Retina (tissue), 1 donor: ENCODE data around the gene MAPK1.
"Not testable (repeated sequence)": the region's sequence is repeated elsewhere in the genome, so short reads cannot be mapped to it uniquely, and the experiment has no call there.

Source experiments
- DNase-seq: peaks from one replicate; pipeline ENCODE4 v3.0.0-alpha.2; 2016

The MAPK1 gene

DNA sequence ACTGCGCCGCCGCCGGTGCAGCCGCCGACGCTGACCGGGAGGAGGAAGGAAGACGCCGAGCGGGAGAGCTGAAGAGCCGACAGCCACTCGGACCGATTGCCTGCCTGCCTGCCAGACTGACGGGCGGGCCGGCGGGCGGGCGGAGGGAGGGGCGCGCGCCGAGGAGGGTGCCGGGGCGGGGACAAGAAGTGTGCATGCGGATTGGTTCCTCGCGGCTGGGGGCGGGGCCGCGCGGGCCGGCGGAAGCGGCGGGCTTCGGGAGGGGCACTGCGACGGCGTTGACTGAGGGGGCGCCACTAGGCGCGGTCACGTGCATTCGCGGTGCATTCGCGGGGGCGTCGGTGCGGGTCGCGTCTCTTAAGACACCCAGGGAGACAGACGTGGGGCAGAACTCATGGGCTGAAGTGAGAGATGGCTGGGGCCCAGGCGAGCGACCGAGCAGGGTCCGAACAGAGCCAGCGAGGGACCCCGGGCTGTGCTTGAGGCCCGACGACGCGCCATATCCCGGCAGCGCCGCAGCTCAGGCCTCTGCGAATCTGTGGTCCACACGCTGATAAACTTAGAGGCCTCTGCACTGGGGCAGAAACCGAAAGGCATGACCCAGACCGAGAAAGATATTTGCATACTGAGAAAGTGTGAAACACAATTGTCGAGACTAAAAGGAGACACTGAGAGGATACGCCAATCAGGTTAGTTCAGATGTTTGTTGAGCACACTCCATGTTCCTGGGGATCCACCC is at the start of gene MAPK1:
MAPK1 (minus strand) TSS at position 118 of the 739 bp plus-strand sequence. CDS start 205 bp downstream, outside the sequence.
- peak; percentile 93 for DNase-seq

DNA sequence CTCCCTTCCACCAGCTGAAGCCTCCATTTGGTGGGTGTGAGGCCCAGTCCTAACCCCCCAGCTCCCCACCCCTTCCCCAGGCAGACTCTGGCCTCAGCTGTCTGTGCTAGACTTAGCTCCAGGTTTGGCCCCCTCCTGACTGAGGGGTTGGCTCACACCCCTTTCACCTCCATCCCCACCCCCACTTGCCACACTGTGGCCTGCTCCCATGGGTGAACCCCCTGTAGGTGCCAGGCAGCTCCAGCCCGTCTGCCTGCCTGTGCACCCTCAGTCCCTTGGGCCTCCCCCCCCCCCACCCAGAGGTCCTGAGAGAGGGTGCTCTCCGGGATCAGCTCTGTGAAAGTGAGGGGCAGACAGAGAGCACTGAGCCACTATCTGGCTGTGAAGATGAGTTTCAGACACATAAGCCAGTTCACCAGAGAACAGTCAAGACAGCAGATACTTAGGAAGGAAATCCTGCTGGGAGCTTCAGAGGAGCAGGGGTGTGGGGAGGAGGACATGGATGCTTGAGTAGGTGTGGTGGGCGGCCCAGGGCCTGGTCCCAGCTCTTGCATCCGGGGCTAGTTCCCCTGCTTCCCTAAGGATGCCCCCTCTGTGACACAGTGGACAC is 49.0 kb upstream of the MAPK1 start:
- DNase-seq = no peak

DNA sequence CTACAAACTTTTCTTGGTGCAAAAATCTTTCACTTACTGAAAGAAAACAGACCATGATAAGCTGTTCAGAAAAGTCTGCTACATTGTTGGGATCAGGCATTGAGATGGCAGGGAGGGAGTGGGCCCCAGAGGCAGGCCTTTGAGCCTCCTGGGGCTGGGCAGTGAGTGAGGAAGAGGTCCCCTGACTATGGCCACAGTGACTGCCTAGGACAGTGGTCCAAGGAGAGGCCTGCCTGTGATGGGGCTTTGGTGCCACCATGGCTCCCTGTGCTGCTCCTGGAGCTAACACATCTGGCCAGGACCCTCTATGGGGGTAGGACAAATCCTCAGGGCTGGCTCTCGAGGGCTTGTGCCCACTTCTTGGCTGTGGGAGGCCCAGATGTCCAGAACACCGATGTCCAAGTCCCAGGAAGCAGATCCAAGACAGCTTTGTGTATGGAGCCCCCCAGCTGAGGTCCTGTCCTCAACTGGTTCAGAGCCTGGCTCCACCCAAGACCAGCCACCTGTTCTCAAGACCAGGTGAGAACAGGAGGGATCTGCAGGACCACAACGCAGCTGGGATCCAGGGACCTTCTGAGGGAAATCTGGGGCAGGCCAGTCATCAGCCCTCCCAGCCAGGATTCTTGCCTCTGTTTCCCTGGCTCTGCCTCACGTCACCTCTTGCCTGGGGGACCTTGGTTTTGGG is 48.3 kb upstream of the MAPK1 start:
- DNase-seq = no peak

DNA sequence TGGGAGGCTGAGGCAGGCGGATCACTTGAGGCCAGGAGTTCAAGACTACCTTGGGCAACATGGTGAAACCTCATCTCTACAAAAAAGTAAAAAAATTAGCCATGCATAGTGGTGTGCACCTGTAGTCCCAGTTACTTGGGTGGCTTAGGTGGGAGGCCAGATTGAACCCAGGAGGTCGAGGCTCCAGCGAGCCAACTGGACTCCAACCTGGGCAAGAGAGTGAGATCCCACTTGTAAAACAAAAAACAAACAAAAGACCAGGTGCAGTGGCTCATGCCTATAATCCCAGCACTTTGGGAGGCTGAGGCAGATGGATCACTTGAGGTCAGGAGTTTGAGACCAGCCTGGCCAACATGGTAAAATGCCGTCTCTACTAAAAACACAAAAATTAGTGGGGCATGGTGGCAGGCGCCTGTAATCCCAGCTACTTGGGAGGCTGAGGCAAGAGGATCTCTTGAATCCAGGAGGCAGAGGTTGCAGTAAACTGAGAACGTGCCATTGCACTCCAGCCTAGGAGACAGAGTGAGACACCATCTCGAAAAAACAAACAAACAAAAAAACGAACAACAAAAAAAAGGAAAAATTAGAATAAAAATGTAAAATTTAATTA is 46.7 kb upstream of the MAPK1 start:
- DNase-seq = not testable (repeated sequence)

DNA sequence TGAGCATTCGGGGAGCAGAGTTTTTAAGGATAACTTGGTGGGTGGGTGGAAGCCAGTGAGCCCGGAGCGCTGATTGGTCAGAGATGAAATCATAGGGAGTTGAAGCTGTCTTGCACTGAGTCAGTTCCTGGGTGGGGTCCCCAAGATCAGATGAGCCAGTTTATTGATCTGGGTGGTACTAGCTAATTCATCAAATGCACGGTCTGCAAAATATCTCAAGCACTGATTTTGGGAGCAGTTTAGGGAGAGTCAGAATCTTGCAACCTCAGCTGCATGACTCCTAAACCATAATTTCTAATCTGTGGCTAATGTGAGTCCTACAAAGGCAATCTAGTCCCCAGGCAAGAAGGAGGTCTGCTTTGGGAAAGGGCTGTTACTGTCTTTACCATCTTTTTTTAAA is 42.9 kb upstream of the MAPK1 start:
- DNase-seq = not testable (repeated sequence)

DNA sequence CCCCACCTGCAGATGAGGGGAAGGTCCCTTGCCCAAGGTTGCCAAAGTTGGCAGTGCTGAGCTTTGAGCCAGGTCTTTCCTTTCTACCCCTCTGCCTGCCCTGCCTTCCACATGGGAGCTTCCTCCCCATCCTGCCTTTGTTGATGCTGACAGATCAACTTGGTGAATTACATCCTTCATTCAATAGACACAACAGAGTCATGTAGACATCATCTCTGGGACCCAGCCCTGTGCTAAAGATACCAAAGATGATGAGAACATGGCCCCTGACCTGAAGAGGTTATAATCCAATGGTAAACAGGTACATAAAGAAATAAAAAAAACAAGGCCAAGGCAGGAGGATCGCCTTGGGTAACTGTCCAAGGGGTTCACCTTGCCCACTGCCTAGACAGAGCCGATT is 42.4 kb upstream of the MAPK1 start:
- DNase-seq = no peak

DNA sequence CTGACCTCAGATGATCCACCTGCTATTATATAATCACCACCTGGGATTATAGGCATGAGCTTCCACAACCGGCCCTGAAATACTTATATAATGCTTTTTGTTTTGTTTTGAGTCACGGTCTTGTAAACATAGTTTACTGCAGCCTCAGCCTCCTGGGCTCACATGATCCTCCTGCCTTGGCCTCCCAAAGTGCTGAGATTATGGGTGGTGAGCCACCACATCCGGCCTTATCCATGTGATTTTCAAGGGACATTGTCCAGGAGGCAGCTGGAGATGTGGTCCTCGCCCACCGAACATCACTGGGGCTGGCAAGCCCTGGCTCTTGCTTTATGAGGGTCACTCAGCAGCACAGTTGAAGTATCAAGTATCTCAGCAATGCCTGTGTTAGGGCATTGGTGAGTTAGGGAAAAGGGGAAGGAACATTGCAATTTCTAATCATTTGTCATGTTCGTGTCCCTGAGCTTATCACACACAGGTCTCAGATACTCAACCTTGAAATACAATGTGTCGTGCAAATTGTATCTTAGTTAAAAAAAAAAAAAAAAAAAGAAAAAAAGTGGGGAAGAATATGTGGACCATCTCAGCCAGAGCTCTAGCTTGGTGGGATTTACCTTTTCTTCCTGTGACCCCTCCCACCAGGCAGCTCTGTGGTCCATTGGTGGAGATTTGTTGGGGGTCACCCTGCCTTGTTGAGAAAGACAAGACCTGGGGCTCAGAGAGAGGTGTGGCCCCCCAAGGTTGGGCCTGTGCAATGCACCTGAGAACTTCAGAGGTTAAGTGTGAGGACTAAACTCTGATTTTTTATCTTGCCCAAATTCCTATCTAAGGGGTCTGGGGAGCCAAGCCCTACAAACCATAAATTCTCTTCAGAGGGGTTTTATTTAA is 40.4 kb upstream of the MAPK1 start:
- DNase-seq = no peak

DNA sequence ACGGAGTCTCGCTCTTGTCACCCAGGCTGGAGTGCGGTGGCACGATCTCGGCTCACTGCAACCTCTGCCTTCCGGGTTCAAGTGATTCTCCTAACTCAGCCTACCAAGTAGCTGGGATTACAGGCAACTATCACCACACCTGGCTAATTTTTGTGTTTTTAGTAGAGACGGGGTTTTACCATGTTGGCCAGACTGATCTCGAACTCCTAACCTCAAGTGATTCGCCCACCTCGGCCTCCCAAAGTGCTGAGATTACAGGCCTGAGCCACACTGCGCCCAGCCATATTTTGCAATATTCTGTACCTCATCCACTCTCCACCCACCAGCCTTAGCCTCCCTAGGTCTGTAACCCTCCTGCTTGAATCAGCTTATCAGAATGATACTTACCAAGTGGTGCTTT is 37.8 kb upstream of the MAPK1 start:
- not testable (repeated sequence) for DNase-seq

DNA sequence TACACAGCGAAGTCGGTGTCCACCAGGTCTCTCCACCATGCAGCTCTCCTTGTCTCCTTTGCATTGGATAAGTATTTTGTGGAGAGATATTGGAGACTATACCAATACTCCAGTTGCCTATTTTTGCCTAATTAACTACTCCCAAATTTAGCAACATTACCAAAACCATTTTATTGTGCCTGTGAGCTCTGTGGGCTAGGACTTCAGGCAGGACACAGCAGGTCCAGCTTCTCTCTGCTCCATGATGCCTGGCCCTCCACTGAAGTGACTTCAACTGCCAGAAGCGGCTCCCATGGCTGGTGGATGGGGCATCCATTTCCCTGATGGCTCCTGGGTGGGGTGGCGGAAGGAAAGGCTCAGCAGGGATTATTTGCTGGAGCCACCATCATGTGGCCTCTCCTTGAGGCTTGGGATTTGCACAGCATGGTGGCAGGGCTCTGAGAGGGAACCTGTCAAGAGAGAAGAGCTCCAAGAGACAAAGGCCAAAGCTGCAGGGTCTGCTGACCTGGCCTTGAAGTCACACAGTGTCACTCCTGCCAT is 36.9 kb upstream of the MAPK1 start:
- DNase-seq = no peak

DNA sequence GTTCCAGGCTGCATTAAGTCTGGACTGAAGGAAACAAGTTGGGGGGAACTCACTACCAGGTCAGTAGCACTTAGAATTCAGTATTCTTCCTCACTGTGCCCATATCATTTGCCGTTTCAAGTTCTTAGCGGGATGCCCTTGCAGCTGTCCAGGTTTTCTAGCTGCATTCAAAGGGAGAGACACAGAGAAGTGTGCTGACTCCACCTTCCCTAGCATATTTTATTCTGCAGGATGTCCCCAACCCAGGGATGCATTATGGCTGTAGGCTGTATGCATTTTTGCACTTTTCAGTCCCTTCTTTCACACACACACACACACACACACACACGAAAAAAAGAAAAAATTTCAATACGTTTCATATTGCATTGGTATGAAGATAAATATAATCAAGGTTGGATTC is 35.8 kb upstream of the MAPK1 start:
- DNase-seq = no peak

DNA sequence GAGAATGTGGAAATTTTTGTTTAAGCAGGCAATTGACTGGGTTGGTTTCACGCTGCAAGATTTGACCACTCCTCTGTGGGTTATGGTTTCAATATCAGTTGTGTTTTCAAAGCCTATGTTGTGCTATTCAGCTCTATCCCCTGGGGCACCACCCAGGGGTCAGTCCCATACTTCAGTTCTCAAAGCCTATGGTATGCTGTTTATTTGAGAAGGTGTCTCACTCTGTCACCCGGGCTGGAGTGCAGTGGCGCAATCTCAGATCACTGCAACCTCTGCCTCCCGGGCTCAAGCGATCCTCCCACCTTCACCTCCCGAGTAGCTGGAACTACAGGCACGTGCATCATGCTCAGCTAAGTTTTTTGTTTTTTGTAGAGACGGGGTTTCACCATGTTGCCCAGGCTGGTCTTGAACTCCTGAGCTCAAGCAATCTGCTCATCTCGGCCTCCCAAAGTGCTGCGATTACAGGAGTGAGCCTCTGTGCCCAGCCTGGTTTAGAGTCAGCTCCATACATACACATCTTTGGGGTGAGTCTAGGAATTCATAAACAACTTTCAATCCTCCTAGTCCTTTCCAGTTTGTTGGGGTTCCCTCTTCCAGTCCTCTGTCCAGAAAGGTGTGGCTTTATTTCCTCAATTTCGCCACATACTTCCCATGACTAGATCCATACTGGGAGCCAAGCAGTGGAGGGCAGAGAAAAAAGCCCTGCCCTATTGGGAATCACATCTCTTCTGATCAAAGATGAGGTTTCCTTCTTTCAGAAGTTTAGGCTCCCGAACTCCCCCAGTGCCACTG is 35.0 kb upstream of the MAPK1 start:
- DNase-seq = no peak

DNA sequence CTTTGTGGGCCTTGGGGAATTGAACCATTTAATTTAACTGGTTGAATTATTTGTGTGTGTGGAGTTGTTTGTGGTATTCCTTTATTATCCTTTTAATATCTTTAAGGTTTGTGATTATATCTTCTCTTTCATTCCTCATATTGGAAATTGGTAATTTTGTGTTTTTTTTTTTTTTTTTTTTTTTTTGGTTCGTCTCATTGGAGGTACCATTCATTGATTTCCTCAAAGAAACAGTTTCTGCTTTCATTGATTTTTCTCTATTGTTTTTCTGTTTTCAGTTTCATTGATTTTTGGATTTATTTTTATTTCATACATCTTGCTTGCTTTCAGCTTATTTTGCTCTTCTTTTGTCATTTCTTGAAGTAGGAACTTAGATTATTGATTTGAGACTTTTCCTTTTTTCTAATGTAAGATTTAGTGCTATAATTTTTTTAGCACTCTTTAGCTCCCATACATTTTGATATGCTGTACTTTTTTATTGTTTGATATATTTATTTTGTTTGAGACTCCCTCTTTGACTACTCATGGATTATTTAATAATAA is 31.0 kb upstream of the MAPK1 start:
- no peak for DNase-seq

DNA sequence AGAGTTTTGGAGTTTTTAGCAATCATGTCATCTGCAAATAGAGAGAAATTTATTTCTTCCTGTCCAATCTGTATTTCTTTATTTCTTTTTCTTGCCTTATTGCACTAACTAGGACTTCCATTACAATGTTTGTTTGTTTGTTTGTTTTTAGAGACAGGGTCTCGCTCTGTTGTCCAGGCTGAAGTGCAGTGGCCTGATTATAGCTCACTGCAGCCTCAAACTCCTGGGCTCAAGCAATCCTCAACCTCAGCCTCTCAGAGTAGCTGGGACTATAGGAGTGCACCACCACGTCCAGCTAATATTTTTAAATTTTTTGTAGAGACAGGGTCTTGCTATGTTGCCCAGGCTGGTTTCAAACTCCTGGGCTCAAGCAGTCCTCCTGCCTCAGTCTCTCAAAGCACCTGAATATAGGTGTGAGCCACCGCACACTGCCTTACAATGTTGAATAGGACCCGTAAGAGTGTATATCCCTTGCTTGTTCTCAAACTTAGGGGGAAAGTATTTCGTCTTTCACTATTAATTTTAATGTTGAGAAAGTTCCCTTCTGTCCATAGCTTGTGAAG is 29.6 kb upstream of the MAPK1 start:
- no peak for DNase-seq

DNA sequence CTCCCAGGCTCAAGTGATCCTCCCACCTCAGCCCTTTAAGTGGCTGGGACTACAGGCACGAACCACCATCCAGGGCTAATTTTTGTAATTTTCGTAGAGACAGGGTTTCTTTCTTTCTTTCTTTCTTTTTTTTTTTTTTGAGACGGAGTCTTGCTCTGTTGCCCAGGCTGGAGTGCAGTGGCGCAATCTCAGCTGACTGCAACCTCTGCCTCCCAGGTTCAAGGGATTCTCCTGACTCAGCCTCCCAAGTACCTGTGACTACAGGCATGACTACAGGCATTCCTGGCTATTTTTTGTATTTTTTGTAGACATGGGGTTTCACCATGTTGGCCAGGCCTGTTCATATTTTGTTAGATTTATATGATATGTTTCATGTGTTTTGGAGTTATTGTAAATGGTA is 28.8 kb upstream of the MAPK1 start:
- not testable (repeated sequence) for DNase-seq

DNA sequence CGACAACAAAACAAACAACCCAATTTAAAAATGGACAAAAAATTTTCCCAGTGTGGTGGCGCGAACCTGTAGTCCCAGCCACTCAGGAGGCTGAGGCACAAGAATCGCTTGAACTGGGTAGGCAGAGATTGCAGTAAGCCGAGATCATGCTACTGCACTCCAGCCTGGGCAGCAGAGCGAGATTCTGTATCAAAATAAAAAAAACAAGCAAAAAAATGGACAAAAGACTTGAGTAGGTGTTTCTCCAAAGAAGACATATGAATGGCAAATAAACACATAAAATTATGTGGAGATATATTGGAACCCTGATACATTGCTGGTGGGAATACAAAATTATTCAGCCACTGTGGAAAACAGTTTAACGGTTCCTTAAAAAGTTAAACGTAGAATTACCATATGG is 27.4 kb upstream of the MAPK1 start:
- no peak for DNase-seq

DNA sequence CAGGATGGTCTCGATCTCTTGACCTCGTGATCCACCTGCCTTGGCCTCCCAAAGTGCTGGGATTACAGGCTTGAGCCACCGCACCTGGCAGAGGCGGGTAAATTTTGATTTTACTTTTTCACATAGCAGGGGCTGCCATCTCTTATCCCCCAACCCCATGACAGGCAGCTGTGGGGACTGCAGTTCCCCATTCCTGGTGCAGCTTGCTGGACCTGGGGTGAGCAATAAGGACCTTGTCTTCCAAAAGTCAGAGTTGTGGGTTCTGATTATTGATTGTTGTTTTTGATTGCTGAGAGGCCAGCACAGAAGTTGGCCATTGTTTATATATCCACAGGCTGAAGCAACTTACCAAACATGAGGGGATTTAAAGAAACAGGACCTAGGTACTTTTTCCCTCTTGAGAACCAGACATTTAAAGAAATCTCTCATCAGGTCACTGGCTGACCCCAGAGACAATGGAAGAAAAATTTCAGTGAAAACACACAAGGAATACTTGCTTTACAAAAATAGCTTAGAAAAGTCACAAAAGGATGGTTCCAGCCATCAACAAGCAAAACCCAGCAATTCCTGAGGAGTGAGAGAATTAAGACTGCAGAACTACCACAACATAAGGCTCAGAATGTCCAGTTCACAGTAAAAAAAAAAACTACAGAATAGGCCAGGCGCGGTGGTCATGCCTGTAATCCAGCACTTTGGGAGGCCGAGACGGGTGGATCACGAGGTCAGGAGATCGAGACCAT is 22.0 kb upstream of the MAPK1 start:
- DNase-seq = no peak

DNA sequence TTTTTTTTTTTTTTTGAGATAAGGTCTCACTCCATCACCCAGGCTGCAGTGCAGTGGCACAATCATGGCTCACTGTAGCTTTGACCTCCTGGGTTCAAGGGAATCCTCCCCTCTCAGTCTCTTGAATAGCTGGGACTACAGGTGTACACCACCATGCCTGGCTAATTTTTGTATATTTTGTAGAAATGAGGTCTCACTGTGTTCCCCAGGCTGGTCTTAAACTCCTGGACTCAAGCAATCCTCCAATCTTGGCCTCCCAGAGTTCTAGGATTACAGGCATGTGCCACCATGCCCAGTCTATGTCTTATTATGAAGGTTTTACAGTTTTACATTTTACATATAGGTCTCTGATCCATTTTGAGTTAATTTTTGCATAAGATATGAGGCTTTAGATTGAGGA is 20.4 kb upstream of the MAPK1 start:
- no peak for DNase-seq

DNA sequence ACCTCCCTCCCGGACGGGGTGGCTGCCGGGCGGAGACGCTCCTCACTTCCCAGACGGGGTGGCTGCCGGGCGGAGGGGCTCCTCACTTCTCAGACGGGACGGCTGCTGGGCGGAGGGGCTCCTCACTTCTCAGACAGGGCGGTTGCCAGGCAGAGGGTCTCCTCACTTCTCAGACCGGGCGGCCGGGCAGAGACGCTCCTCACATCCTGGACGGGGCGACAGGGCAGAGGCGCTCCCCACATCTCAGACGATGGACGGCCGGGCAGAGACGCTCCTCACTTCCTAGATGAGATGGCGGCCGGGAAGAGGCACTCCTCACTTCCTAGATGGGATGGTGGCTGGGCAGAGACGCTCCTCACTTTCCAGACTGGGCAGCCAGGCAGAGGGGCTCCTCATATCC is 16.5 kb upstream of the MAPK1 start:
- not testable (repeated sequence) for DNase-seq

DNA sequence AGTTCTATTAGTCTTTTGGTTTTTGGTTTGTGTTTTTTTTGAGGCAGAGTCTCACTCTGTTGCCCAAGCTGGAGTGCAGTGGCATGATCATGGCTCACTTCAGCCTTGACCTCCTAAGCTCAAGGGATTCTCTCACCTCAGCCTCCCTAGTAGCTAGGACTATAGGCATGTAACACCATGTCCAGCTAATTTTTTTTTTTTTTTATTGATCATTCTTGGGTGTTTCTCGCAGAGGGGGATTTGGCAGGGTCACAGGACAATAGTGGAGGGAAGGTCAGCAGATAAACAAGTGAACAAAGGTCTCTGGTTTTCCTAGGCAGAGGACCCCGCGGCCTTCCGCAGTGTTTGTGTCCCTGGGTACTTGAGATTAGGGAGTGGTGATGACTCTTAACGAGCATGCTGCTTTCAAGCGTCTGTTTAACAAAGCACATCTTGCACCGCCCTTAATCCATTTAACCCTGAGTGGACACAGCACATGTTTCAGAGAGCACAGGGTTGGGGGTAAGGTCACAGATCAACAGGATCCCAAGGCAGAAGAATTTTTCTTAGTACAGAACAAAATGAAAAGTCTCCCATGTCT is 15.4 kb upstream of the MAPK1 start:
- DNase-seq = not testable (repeated sequence)
